Liver (tissue), 9 donors: ENCODE data around the gene TMEM63A. TPM values are rescaled to one million over a fixed set of nuclear protein-coding genes. Genes with fewer than 3 reads are reported as not detected.

ENCODE experiments used
- DNase-seq: peaks from one replicate; pipeline ENCODE4 v3.0.0-alpha.2; 2017; ENCODE audit warnings: low spot score
- H3K27ac ChIP-seq, 2 donors: one replicate each; pipeline ENCODE4 v1.7.0; 2013; ENCODE audit warnings: inconsistent platforms in 2 of 2, low read length in 2 of 2, control low read depth in 1 of 2, low read depth in 1 of 2, mild to moderate bottlenecking in 1 of 2
- H3K27me3 ChIP-seq, 4 donors: one replicate each; pipeline versions ENCODE4 v1.6.1 to v1.7.0; 2013; ENCODE audit warnings: low read length in 3 of 4, inconsistent platforms in 1 of 4, mild to moderate bottlenecking in 1 of 4, moderate library complexity in 1 of 4; ENCODE audit not compliant: control insufficient read depth in 4 of 4, insufficient read depth in 4 of 4
- H3K36me3 ChIP-seq, 4 donors: one replicate each; pipeline versions ENCODE4 v1.6.1 to v1.7.0; 2013; ENCODE audit warnings: low read length in 3 of 4, mild to moderate bottlenecking in 3 of 4, low read depth in 1 of 4, moderate library complexity in 1 of 4; ENCODE audit not compliant: control insufficient read depth in 4 of 4, insufficient read depth in 3 of 4
- H3K4me1 ChIP-seq, 4 donors: one replicate each; pipeline versions ENCODE4 v1.6.1 to v1.7.0; 2013; ENCODE audit warnings: low read length in 3 of 4, mild to moderate bottlenecking in 3 of 4, moderate library complexity in 1 of 4; ENCODE audit not compliant: control insufficient read depth in 4 of 4, insufficient read depth in 4 of 4
- H3K4me3 ChIP-seq, 3 donors: one replicate each; pipeline versions ENCODE4 v1.6.1 to v1.7.0; 2013; ENCODE audit warnings: low read length in 3 of 3, control low read depth in 1 of 3, low read depth in 1 of 3, mild to moderate bottlenecking in 1 of 3
- H3K9ac ChIP-seq, 2 donors: one replicate each; pipeline ENCODE4 v1.7.0; 2013; ENCODE audit warnings: low read length in 2 of 2, mild to moderate bottlenecking in 2 of 2, moderate library complexity in 2 of 2, control low read depth in 1 of 2, low read depth in 1 of 2
- H3K9me3 ChIP-seq, 4 donors: one replicate each; pipeline versions ENCODE4 v1.6.1 to v1.7.0; 2013; ENCODE audit warnings: low read length in 3 of 4; ENCODE audit not compliant: control insufficient read depth in 4 of 4
- ATF3 ChIP-seq: IDR thresholded peaks from 2 replicates; pipeline ENCODE4 v1.6.1; 2016; ENCODE audit warnings: antibody characterized with exemption
- CTCF ChIP-seq: fragments of 150-350 bp; IDR thresholded peaks from 2 replicates; pipeline ENCODE4 v1.5.1; 2017; ENCODE audit warnings: improper control_type of control experiment, low read depth, low read length; ENCODE audit not compliant: missing input control
- EGR1 ChIP-seq, 2 donors: IDR thresholded peaks; 2 replicates each; pipeline ENCODE4 v1.6.1; 2016 to 2018; ENCODE audit warnings: antibody characterized with exemption in 2 of 2, low read depth in 2 of 2
- FOXA1 ChIP-seq: IDR thresholded peaks from 2 replicates; pipeline ENCODE4 v1.6.1; 2016; ENCODE audit warnings: antibody characterized with exemption
- FOXA2 ChIP-seq: IDR thresholded peaks from 2 replicates; pipeline ENCODE4 v1.6.1; 2016; ENCODE audit warnings: antibody characterized with exemption
- GABPA ChIP-seq, 2 donors: IDR thresholded peaks in 1 of 2; conservative IDR thresholded peaks in 1 of 2; 2 replicates each; pipeline ENCODE4 v1.6.1; 2016; ENCODE audit warnings: antibody characterized with exemption in 2 of 2, mild to moderate bottlenecking in 1 of 2, moderate library complexity in 1 of 2
- HNF4A ChIP-seq, 2 donors: conservative IDR thresholded peaks; 2 replicates each; pipeline ENCODE4 v1.6.1; 2016; ENCODE audit warnings: antibody characterized with exemption in 2 of 2, mild to moderate bottlenecking in 2 of 2
- HNF4G ChIP-seq: IDR thresholded peaks from 2 replicates; pipeline ENCODE4 v1.6.1; 2016; ENCODE audit warnings: antibody characterized with exemption
- JUND ChIP-seq, 2 donors: IDR thresholded peaks; 2 replicates each; pipeline ENCODE4 v1.6.1; 2016; ENCODE audit warnings: antibody characterized with exemption in 2 of 2
- MAX ChIP-seq: IDR thresholded peaks from 2 replicates; pipeline ENCODE4 v1.6.1; 2016; ENCODE audit warnings: antibody characterized with exemption
- NR2F2 ChIP-seq: IDR thresholded peaks from 2 replicates; pipeline ENCODE4 v1.6.1; 2016; ENCODE audit warnings: antibody characterized with exemption
- RAD21 ChIP-seq, 2 donors: IDR thresholded peaks; 2 replicates each; pipeline ENCODE4 v1.6.1; 2016; ENCODE audit warnings: antibody characterized with exemption in 2 of 2, mild to moderate bottlenecking in 2 of 2
- REST ChIP-seq: IDR thresholded peaks from 2 replicates; pipeline ENCODE4 v1.6.1; 2016; ENCODE audit warnings: antibody characterized with exemption, mild to moderate bottlenecking
- RXRA ChIP-seq, 2 donors: IDR thresholded peaks; 2 replicates each; pipeline ENCODE4 v1.6.1; 2017 to 2018; ENCODE audit warnings: antibody characterized with exemption in 2 of 2, mild to moderate bottlenecking in 1 of 2
- SP1 ChIP-seq: IDR thresholded peaks from 2 replicates; pipeline ENCODE4 v1.6.1; 2018; ENCODE audit warnings: antibody characterized with exemption, mild to moderate bottlenecking
- TAF1 ChIP-seq: conservative IDR thresholded peaks from 2 replicates; pipeline ENCODE4 v1.6.1; 2016; ENCODE audit warnings: antibody characterized with exemption, mild to moderate bottlenecking
- YY1 ChIP-seq: IDR thresholded peaks from 2 replicates; pipeline ENCODE4 v1.6.1; 2016; ENCODE audit warnings: antibody characterized with exemption, mild to moderate bottlenecking
- ZBTB33 ChIP-seq: IDR thresholded peaks from 2 replicates; pipeline ENCODE4 v1.6.1; 2016; ENCODE audit warnings: antibody characterized with exemption
- WGBS: extraction: QIAGEN DNeasy Blood & Tissue Kit; methylation state at CpG from one replicate; pipeline ENCODE4 v1.1.7; 2013; 5-methylcytosine and 5-hydroxymethylcytosine counted together
- polyA plus RNA-seq, 2 donors: library from polyadenylated mRNA; stranded (reverse) in 1 of 2; unstranded in 1 of 2; fragments of 200-250 nt in 1 of 2; fragments of >200 nt in 1 of 2; fragmentation: Nextera tagmentation in 1 of 2; extraction: Ambion mirVana in 1 of 2; gene quantifications; one replicate each; pipeline versions ENCODE4 v1.2.1 to v1.2.3, GENCODE V29; 2013 to 2015
- total RNA-seq, 2 donors: library from RNA; depleted of rRNA; stranded (reverse); fragments of >200 nt; gene quantifications; one replicate each; pipeline ENCODE4 v1.2.3, GENCODE V29; 2014
- donor health status: healthy.
- donor health status: healthy.
- donor health status: healthy.
- donor health status: healthy.
- donor health status: healthy.

The TMEM63A gene
- total RNA-seq (10 to 100 TPM; 10.4 to 54.0 TPM), polyA plus RNA-seq (10 to 100 TPM in 1 of 2 donors, 1 to 10 TPM in 1; 9.6 to 12.9 TPM)

GRCh38 chr1:225881959-225882693 is at the start of gene TMEM63A:
Gene TMEM63A, minus strand, starts transcription at chr1:225882380. Its CDS starts 4,800 bp downstream, at chr1:225877580.
- peak; percentile 87 for DNase-seq
- no peaks in the 10 kb centered on the region for H3K36me3 ChIP-seq
- TF ChIP-seq SP1 (peak; percentile 25), HNF4G (no peak), YY1 (no peak), ATF3 (no peak), TAF1 (no peak), JUND (IDR thresholded peaks at IDR 0.05) (no peak), FOXA2 (no peak), CTCF (no peak), ZBTB33 (no peak), NR2F2 (no peak), MAX (no peak), GABPA (IDR thresholded peaks at IDR 0.05 in 1 of 2, conservative IDR thresholded peaks at IDR 0.05 in 1 of 2) (no peak), EGR1 (IDR thresholded peaks at IDR 0.05; ENCODE audit: low read depth in 2 of 2) (peak in 1 of 2 donors; percentile 26), RAD21 (IDR thresholded peaks at IDR 0.05) (peak; percentile 43 to 56), FOXA1 (no peak), REST (peak; percentile 56), HNF4A (conservative IDR thresholded peaks at IDR 0.05) (peak; percentile 49 to 54), RXRA (IDR thresholded peaks at IDR 0.05) (peak in 1 of 2 donors; percentile 16)
- peak within 1 kb of the TSS; percentile 75 to 94 (median 83) for H3K4me3 ChIP-seq
- no peaks in the 10 kb centered on the region for H3K9me3 ChIP-seq
- WGBS: under 1% methylated on average over 64 of the region's 64 CpGs
- H3K9ac ChIP-seq: peak within 1 kb of the TSS; percentile 85 to 90
- H3K4me1 ChIP-seq: peaks cover 26 to 65% (median 59%) of the 10 kb centered on the region in 4 donors
- H3K27ac ChIP-seq: peak within 1 kb of the TSS; percentile 97 to 98
- H3K27me3 ChIP-seq: no peaks in the 10 kb centered on the region
